ENCODE measurements around the gene FMO1. TPM values are rescaled to one million over a fixed set of nuclear protein-coding genes. Genes with fewer than 3 reads are reported as not detected.

The FMO1 gene
- total and polyA plus RNA-seq, 2 of the 8 experiments (the other 6 are each of a cell fraction or from before 2014, with no cell fraction given) = 0.11 TPM; not detected in 1

GRCh38 chr1:171231326-171231725, 17.0 kb upstream of the FMO1 start:
- H3K79me2 ChIP-seq (ENCODE audit: control insufficient read depth in 1 of 2, insufficient read depth in 2 of 2, low read length in 2 of 2) = no peaks in the 10 kb centered on the region
- no peak for FAIRE-seq

More at GRCh38 chr1:171231326-171231725, 17.0 kb upstream of the FMO1 start:
- no peaks in the 10 kb centered on the region for H3K27me3 ChIP-seq (replicated peaks in 1 of 4; ENCODE audit: control insufficient read depth in 3 of 4, extremely low read depth in 1 of 4, insufficient read depth in 3 of 4, low read length in 3 of 4)
- no peak for DNase-seq (ENCODE audit: low read depth in 1 of 2, low spot score in 2 of 2)
- no peak overlapping the region for H2BK20ac ChIP-seq (ENCODE audit: low read length)
- H2AK5ac ChIP-seq (ENCODE audit: low read depth, low read length) = no peak overlapping the region
- no peak overlapping the region for H4K91ac ChIP-seq (replicated peaks; ENCODE audit: insufficient read length, low read length)
- no peak overlapping the region for H3K23ac ChIP-seq (ENCODE audit: insufficient read length)
- H2BK120ac ChIP-seq (replicated peaks; ENCODE audit: low read depth, low read length) = no peak overlapping the region
- H2BK15ac ChIP-seq (ENCODE audit: low read length) = no peak overlapping the region
- no peaks in the 10 kb centered on the region for H3K79me1 ChIP-seq (ENCODE audit: low read depth, low read length)
- no peak overlapping the region for H3K4ac ChIP-seq (replicated peaks; ENCODE audit: insufficient read length, low read depth, low read length)
- no peak overlapping the region for H2AFZ ChIP-seq (ENCODE audit: low read length)
- no peaks in the 10 kb centered on the region for H3K23me2 ChIP-seq (ENCODE audit: low read depth, low read length)
- H3K18ac ChIP-seq (ENCODE audit: extremely low read depth, low read length) = no peak overlapping the region
- no peak overlapping the region for H3K56ac ChIP-seq (replicated peaks; ENCODE audit: insufficient read length, low read depth, low read length)
- H3K4me2 ChIP-seq (ENCODE audit: insufficient read depth in 1 of 2, low read depth in 2 of 2, low read length in 2 of 2) = no peak overlapping the region
- no peak overlapping the region for H4K8ac ChIP-seq (ENCODE audit: extremely low read depth, insufficient read depth, low read length)
- no peaks in the 10 kb centered on the region for H3K36me3 ChIP-seq (ENCODE audit: control insufficient read depth in 2 of 4, insufficient read depth in 4 of 4, low read length in 3 of 4)
- no peaks in the 10 kb centered on the region for H4K20me1 ChIP-seq (replicated peaks in 1 of 2; ENCODE audit: control insufficient read depth in 1 of 2, insufficient read depth in 2 of 2, low read length in 2 of 2)
- no peak overlapping the region for H2BK12ac ChIP-seq (ENCODE audit: low read depth, low read length)
- no peak overlapping the region for H3K9ac ChIP-seq (replicated peaks in 1 of 4; ENCODE audit: extremely low read depth in 1 of 4, low read depth in 3 of 4, low read length in 3 of 4)
- no peak overlapping the region for H3K27ac ChIP-seq (ENCODE audit: low read depth, low read length)
- ChIA-PET POLR2A (ENCODE audit: partially characterized antibody) (interaction anchor here (0.9 kb wide), 1 partner anchor 8 kb away, joined by 3 read pairs; no protein-coding TSS in a partner anchor), CTCF (ENCODE audit: partially characterized antibody) (interaction anchor here (1.1 to 2.2 kb wide), 4 partner anchors 14 to 151 kb away, joined by 5 to 6 read pairs (median 6); partner anchors contain the start of gene FMO4)
- H3K14ac ChIP-seq (ENCODE audit: insufficient read length) = no peak overlapping the region
- H4K5ac ChIP-seq (ENCODE audit: insufficient read length, low read depth, low read length) = no peak overlapping the region
- H3K4me3 ChIP-seq (ENCODE audit: extremely low read depth in 1 of 4, insufficient read depth in 2 of 4, low read depth in 3 of 4, low read length in 4 of 4) = no peak overlapping the region
- H3K4me1 ChIP-seq (replicated peaks in 1 of 4; ENCODE audit: control insufficient read depth in 3 of 4, insufficient read depth in 4 of 4, low read length in 3 of 4) = no peaks in the 10 kb centered on the region
- no peaks in the 10 kb centered on the region for H3K9me3 ChIP-seq (ENCODE audit: insufficient read depth in 2 of 2, low read depth in 1 of 2, low read length in 1 of 2)
- TF ChIP-seq, protein P1, sequence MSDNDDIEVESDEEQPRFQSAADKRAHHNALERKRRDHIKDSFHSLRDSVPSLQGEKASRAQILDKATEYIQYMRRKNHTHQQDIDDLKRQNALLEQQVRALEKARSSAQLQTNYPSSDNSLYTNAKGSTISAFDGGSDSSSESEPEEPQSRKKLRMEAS (IDR thresholded peaks at IDR 0.05) = no peak
- TF ChIP-seq RXRA (IDR thresholded peaks at IDR 0.05; ENCODE audit: insufficient read depth, low read depth, low read length) = no peak
- no peak for TF ChIP-seq CEBPB (IDR thresholded peaks at IDR 0.05; ENCODE audit: low read depth, low read length)
- no peak for TF ChIP-seq CTBP2 (IDR thresholded peaks at IDR 0.05; ENCODE audit: borderline replicate concordance, insufficient read depth, insufficient read length, low read length)
- TF ChIP-seq CREB1 (IDR thresholded peaks at IDR 0.05) = no peak
- TF ChIP-seq MAFK (IDR thresholded peaks at IDR 0.05; ENCODE audit: low read depth, low read length) = no peak
- TF ChIP-seq SP1 (IDR thresholded peaks at IDR 0.05; ENCODE audit: low read depth, low read length) = no peak
- no peak overlapping the region for H2BK5ac ChIP-seq (ENCODE audit: low read depth, low read length)

Measured in H1 (cell line).